Measurements from ENCODE around the gene CYTH4. TPM values are rescaled to one million over a fixed set of nuclear protein-coding genes. Genes with fewer than 3 reads are reported as not detected.

The CYTH4 gene
- total and polyA plus RNA-seq, 10 of the 15 experiments (the other 5 are each of a cell fraction or from before 2014, with no cell fraction given): 1.5 to 27.3 (median 16.9) TPM

DNA sequence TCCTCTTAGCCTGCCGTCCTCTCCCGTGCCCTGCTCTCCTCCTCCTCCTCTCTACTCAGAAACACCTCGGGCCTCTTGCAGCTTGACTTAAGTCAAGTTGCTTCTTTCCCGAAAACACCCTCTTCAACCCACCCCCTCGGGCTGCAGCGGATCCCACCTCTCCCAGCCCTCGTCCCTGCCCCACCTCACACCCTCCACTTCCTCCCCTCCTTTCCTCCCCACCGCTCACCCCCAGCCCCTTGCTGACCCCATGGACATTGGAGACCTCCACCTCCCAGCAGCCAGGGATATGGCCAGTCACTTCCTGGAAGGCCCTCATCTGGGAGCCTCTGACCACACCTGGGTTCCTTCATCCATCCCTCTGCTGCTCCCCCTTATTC lies 8.5 kb upstream of the CYTH4 start:
- in situ Hi-C loops (cut with MboI) (no loop called here), intact Hi-C loops (cut with micrococcal nuclease; ENCODE audit: unreplicated experiment) (no loop called here)
- SMC1A ChIA-PET (ENCODE audit: uncharacterized antibody, unreplicated experiment): interaction anchor here (1.0 to 5.1 kb wide), 7 partner anchors 9 to 74 kb away, joined by 3 to 24 read pairs (median 3); partner anchors contain the start of genes CYTH4 and RAC2
- RAD21 ChIA-PET (ENCODE audit: unreplicated experiment): interaction anchor here (0.9 to 2.7 kb wide), 4 partner anchors 9 to 57 kb away, joined by 3 to 14 read pairs (median 9); partner anchors contain the start of gene CYTH4
- Histone ChIP-seq H3K9me3 (replicated peaks; ENCODE audit: control insufficient read depth, insufficient read depth, low read length) (no peaks in the 10 kb centered on the region), H3K79me2 (ENCODE audit: control insufficient read depth, insufficient read depth, low read length) (no peaks in the 10 kb centered on the region), H4K20me1 (ENCODE audit: control insufficient read depth, insufficient read depth) (no peaks in the 10 kb centered on the region), H2AFZ (ENCODE audit: control insufficient read depth, low read depth, low read length) (no peak overlapping the region; the same call in 1 of the 2 replicates), H3K4me3 (no peak overlapping the region), H3K4me2 (ENCODE audit: control insufficient read depth, insufficient read depth) (no peak overlapping the region; the same call in 1 of the 2 replicates), H3K27me3 (replicated peaks in 1 of 2; ENCODE audit: control insufficient read depth in 2 of 2, insufficient read depth in 2 of 2, low read length in 1 of 2) (no peaks in the 10 kb centered on the region), H3K9ac (ENCODE audit: control insufficient read depth, insufficient read depth, low read length) (no peak overlapping the region), H3K36me3 (ENCODE audit: control insufficient read depth in 2 of 2, insufficient read depth in 2 of 2, low read length in 1 of 2) (no peaks in the 10 kb centered on the region), H3K4me1 (ENCODE audit: control insufficient read depth, insufficient read depth, low read length) (peaks cover 25% of the 10 kb centered on the region), H3K27ac (ENCODE audit: control insufficient read depth, insufficient read depth) (no peak overlapping the region)
- 88% methylated on average over 5 of the region's 8 CpGs for WGBS (ENCODE audit: insufficient coverage, insufficient replicate concordance, low lambda C conversion rate, missing lambda C conversion rate)
- BruUV-seq (replicated peaks): no TSS peak
- ATAC-seq (no peak; the same call in 2 of the 3 replicates), DNase-seq (ENCODE audit: low read depth, low spot score) (no peak), FAIRE-seq (no peak)
- TF ChIP-seq, protein P1, sequence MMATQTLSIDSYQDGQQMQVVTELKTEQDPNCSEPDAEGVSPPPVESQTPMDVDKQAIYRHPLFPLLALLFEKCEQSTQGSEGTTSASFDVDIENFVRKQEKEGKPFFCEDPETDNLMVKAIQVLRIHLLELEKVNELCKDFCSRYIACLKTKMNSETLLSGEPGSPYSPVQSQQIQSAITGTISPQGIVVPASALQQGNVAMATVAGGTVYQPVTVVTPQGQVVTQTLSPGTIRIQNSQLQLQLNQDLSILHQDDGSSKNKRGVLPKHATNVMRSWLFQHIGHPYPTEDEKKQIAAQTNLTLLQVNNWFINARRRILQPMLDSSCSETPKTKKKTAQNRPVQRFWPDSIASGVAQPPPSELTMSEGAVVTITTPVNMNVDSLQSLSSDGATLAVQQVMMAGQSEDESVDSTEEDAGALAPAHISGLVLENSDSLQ (IDR thresholded peaks at IDR 0.05): no peak
- no peak for TF ChIP-seq RBBP5 (conservative IDR thresholded peaks at IDR 0.05)
- CTCF ChIA-PET: interaction anchor here (9.2 to 10.5 kb wide), 3 partner anchors 8 to 40 kb away, joined by 61 to 181 read pairs (median 124); partner anchors contain the start of gene CYTH4
- POLR2A ChIA-PET: interaction anchor here (0.9 to 1.1 kb wide), 2 partner anchors 9 to 11 kb away, joined by 3 to 4 read pairs; partner anchors contain the start of gene CYTH4

DNA sequence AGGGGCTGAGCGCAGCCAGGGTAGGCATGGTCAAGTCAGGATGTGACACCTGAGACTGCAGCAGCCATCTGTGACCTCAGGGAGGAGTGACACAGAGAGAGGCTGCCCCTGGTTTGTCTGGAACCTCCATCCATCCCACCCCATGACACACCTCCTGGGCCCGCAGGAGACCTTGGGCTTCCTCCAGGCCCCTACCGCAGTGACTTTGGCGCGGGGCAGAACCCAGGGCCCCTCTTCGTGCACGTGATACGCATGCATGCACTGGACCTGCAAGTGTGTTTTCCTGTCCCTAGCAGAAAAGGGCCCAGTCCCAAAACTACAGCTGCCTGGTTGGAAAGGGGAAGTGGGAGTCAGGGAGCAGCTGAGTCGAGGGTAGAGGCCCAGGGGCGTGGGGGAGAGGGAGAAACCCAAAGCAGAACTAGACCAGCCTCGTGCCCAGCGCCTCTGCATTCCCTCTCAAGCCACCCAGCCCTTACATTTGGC lies 7.9 kb upstream of the CYTH4 start:
- H4K20me1 ChIP-seq (ENCODE audit: control insufficient read depth, insufficient read depth): no peaks in the 10 kb centered on the region
- peaks cover 27% of the 10 kb centered on the region for H3K4me1 ChIP-seq (ENCODE audit: control insufficient read depth, insufficient read depth, low read length)
- no peak overlapping the region for H3K4me3 ChIP-seq
- no peaks in the 10 kb centered on the region for H3K79me2 ChIP-seq (ENCODE audit: control insufficient read depth, insufficient read depth, low read length)
- no TSS peak for BruUV-seq (replicated peaks)
- WGBS (ENCODE audit: insufficient coverage, insufficient replicate concordance, low lambda C conversion rate, missing lambda C conversion rate): 6% methylated on average over 12 of the region's 12 CpGs
- in situ Hi-C loops (cut with MboI) (no loop called here), intact Hi-C loops (cut with micrococcal nuclease; ENCODE audit: unreplicated experiment) (no loop called here)
- H3K27ac ChIP-seq (ENCODE audit: control insufficient read depth, insufficient read depth): peak overlapping the region; percentile 22; the same call in 1 of the 2 replicates
- ChIA-PET CTCF (interaction anchor here (0.6 to 10.5 kb wide), 4 partner anchors 7 to 1293 kb away, joined by 3 to 181 read pairs (median 92); partner anchors contain the start of gene CYTH4), SMC1A (ENCODE audit: uncharacterized antibody, unreplicated experiment) (interaction anchor here (1.3 to 1.6 kb wide), 3 partner anchors 9 to 39 kb away, joined by 3 to 6 read pairs (median 5); partner anchors contain the start of gene RAC2), RAD21 (ENCODE audit: unreplicated experiment) (interaction anchor here (1.6 to 1.7 kb wide), 2 partner anchors 18 to 32 kb away, joined by 3 read pairs; no protein-coding TSS in a partner anchor), POLR2A (interaction anchor here (1.0 to 1.3 kb wide), 2 partner anchors 8 to 36 kb away, joined by 3 read pairs; partner anchors contain the start of gene CYTH4)
- no peak for DNase-seq (ENCODE audit: low read depth, low spot score)
- no peaks in the 10 kb centered on the region for H3K36me3 ChIP-seq (ENCODE audit: control insufficient read depth in 2 of 2, insufficient read depth in 2 of 2, low read length in 1 of 2)
- peak overlapping the region; percentile 17 for H3K4me2 ChIP-seq (ENCODE audit: control insufficient read depth, insufficient read depth)
- no peak overlapping the region for H3K9ac ChIP-seq (ENCODE audit: control insufficient read depth, insufficient read depth, low read length)
- no peaks in the 10 kb centered on the region for H3K9me3 ChIP-seq (replicated peaks; ENCODE audit: control insufficient read depth, insufficient read depth, low read length)
- H3K27me3 ChIP-seq (replicated peaks in 1 of 2; ENCODE audit: control insufficient read depth in 2 of 2, insufficient read depth in 2 of 2, low read length in 1 of 2): no peaks in the 10 kb centered on the region
- no peak overlapping the region; the same call in 1 of the 2 replicates for H2AFZ ChIP-seq (ENCODE audit: control insufficient read depth, low read depth, low read length)
- FAIRE-seq: no peak
- peak; percentile 91 for ATAC-seq
- no peak for TF ChIP-seq PAX8 (IDR thresholded peaks at IDR 0.05)
- TF ChIP-seq ZNF24 (IDR thresholded peaks at IDR 0.05): no peak
- TF ChIP-seq PML (IDR thresholded peaks at IDR 0.05; ENCODE audit: low read length): no peak
- TF ChIP-seq RCOR1 (conservative IDR thresholded peaks at IDR 0.05; ENCODE audit: low read depth, low read length): no peak
- no peak for TF ChIP-seq EGR1 (IDR thresholded peaks at IDR 0.05; ENCODE audit: borderline replicate concordance in 1 of 2, low read depth in 2 of 2, low read length in 2 of 2)
- TF ChIP-seq CBFB (IDR thresholded peaks at IDR 0.05; ENCODE audit: low read depth): no peak
- TF ChIP-seq, protein P2, sequence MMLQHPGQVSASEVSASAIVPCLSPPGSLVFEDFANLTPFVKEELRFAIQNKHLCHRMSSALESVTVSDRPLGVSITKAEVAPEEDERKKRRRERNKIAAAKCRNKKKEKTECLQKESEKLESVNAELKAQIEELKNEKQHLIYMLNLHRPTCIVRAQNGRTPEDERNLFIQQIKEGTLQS (IDR thresholded peaks at IDR 0.05; ENCODE audit: borderline replicate concordance, extremely low read depth, low read depth, low read length): no peak
- TF ChIP-seq MEF2A (IDR thresholded peaks at IDR 0.05; ENCODE audit: insufficient read depth, low read depth, low read length): no peak
- TF ChIP-seq SMAD5 (IDR thresholded peaks at IDR 0.05; ENCODE audit: low read depth): no peak
- TF ChIP-seq, protein P3, sequence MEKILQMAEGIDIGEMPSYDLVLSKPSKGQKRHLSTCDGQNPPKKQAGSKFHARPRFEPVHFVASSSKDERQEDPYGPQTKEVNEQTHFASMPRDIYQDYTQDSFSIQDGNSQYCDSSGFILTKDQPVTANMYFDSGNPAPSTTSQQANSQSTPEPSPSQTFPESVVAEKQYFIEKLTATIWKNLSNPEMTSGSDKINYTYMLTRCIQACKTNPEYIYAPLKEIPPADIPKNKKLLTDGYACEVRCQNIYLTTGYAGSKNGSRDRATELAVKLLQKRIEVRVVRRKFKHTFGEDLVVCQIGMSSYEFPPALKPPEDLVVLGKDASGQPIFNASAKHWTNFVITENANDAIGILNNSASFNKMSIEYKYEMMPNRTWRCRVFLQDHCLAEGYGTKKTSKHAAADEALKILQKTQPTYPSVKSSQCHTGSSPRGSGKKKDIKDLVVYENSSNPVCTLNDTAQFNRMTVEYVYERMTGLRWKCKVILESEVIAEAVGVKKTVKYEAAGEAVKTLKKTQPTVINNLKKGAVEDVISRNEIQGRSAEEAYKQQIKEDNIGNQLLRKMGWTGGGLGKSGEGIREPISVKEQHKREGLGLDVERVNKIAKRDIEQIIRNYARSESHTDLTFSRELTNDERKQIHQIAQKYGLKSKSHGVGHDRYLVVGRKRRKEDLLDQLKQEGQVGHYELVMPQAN (conservative IDR thresholded peaks at IDR 0.05): no peak

All from GM12878 (cell line).